A549 (cell line): ENCODE results near the gene ALKBH2.

Experiments used
- EHMT2 ChIP-seq: fragments of 200-600 bp; sonication (generic); IDR thresholded peaks from 2 replicates; pipeline ENCODE4 v1.6.1; 2016; ENCODE audit warnings: antibody characterized with exemption, low read depth, mild to moderate bottlenecking, moderate library complexity
- EP300 ChIP-seq, 2 experiments: fragments of >200 bp; sonication (Bioruptor Twin); formaldehyde crosslinking; IDR thresholded peaks; 2 replicates in 1 of 2; 3 replicates in 1 of 2; pipeline ENCODE4 v1.6.1; 2016 to 2017
- ESRRA ChIP-seq: fragments of 150-350 bp; IDR thresholded peaks from 2 replicates; pipeline ENCODE4 v1.6.1; 2014; ENCODE audit warnings: mild to moderate bottlenecking, low read length, borderline replicate concordance
- HDAC2 ChIP-seq: fragments of 200-600 bp; sonication (generic); IDR thresholded peaks from 2 replicates; pipeline ENCODE4 v1.6.1; 2016
- JUNB ChIP-seq: fragments of >200 bp; sonication (Bioruptor Twin); formaldehyde crosslinking; IDR thresholded peaks from 2 replicates; pipeline ENCODE4 v1.6.1; 2016
- MAFK ChIP-seq: fragments of 450-650 bp; IDR thresholded peaks from 2 replicates; pipeline ENCODE4 v1.6.1; 2014; ENCODE audit not compliant: partially characterized antibody
- POLR2A ChIP-seq: IDR thresholded peaks from 2 replicates; pipeline ENCODE4 v1.6.1; 2012; ENCODE audit warnings: mild to moderate bottlenecking, low read length
- RAD21 ChIP-seq, 2 experiments: fragments of >200 bp in 1 of 2; sonication (Bioruptor Twin) in 1 of 2; formaldehyde crosslinking in 1 of 2; IDR thresholded peaks in 1 of 2; conservative IDR thresholded peaks in 1 of 2; 2 replicates in 1 of 2; 3 replicates in 1 of 2; pipeline ENCODE4 v1.6.1; 2012 to 2018; ENCODE audit warnings: inconsistent platforms in 1 of 2
- RFX5 ChIP-seq: fragments of 450-650 bp; IDR thresholded peaks from 2 replicates; pipeline ENCODE4 v1.7.1; 2014; ENCODE audit warnings: antibody characterized with exemption, mild to moderate bottlenecking, moderate library complexity
- RNF2 ChIP-seq: fragments of 200-600 bp; sonication (generic); IDR thresholded peaks from 2 replicates; pipeline ENCODE4 v1.6.1; 2016; ENCODE audit warnings: low read depth, mild to moderate bottlenecking, antibody characterized with exemption, moderate library complexity, borderline replicate concordance
- ZFP36 ChIP-seq: fragments of 450-650 bp; IDR thresholded peaks from 2 replicates; pipeline ENCODE4 v1.6.1; 2014; ENCODE audit warnings: borderline replicate concordance; ENCODE audit not compliant: partially characterized antibody
- TF ChIP-seq, protein P1 (sequence below): fragments of 150-350 bp; IDR thresholded peaks from 2 replicates; pipeline ENCODE4 v1.6.1; 2014; ENCODE audit warnings: low read depth, mild to moderate bottlenecking, low read length
- TF ChIP-seq, protein P2 (sequence below): fragments of >200 bp; sonication (Bioruptor Twin); formaldehyde crosslinking; IDR thresholded peaks from 3 replicates; pipeline ENCODE4 v1.5.1; 2016
- TF ChIP-seq, protein P3 (sequence below): IDR thresholded peaks from 2 replicates; pipeline ENCODE4 v1.6.1; 2012

DNA sequence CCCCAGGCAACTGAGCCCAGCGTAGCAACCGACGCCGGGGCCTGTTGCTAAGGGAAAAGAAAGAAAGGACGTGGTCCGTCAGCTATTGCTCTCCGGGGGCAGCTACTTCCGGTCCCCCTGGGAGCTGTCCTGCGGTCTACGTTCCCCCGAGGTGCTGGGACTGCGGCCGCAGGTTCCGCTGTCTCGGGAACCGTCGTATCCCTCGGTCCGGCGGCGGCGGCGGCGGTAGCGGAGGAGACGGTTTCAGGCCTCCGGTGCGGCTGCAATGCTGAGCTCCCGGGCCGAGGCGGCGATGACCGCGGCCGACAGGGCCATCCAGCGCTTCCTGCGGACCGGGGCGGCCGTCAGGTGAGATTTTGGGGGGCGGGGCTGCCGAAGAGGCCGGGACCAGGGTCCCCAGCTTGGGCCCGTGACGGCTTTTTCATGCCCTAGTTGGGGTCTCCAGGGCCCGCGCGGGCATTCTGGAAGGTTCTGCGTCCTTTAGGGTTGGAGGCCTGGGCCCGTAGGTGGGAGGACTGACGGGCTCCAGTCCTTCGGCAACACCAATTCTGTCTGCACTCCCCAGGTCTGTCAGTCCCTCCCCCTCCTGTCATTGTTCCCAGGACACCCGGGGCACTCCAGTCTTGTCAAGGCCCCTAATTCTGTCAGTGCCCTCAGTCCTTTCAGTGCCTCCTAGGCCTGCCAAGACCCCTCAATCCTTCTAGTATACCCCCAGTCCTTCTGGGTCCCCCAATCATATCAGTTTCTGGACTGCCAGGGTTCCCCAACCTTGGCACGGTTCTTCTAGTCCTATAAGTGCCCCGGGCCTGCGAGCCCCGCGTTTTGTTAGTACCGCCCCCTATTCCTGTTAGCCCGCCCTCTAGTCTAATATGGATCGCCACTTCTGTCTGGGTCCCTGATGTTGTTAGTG lies 40.6 kb downstream of the ALKBH2 start, which contains the start of gene USP30:
- TF ChIP-seq, protein P1, sequence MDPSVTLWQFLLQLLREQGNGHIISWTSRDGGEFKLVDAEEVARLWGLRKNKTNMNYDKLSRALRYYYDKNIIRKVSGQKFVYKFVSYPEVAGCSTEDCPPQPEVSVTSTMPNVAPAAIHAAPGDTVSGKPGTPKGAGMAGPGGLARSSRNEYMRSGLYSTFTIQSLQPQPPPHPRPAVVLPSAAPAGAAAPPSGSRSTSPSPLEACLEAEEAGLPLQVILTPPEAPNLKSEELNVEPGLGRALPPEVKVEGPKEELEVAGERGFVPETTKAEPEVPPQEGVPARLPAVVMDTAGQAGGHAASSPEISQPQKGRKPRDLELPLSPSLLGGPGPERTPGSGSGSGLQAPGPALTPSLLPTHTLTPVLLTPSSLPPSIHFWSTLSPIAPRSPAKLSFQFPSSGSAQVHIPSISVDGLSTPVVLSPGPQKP, result 0 out of 2 replicates have a peak, but pooled peaks have one; percentile 16
- TF ChIP-seq ESRRA (peak; percentile 43; the same call in 1 of the 2 replicates), MAFK (no peak), ZFP36 (no peak), JUNB (no peak), EP300 (IDR thresholded peaks at IDR 0.05) (no peak), POLR2A (no peak; the same call in 1 of the 2 replicates), HDAC2 (peak; percentile 33; the same call in 1 of the 2 replicates), RFX5 (peak; percentile 77), EHMT2 (no peak), RAD21 (conservative IDR thresholded peaks at IDR 0.05 in 1 of 2, IDR thresholded peaks at IDR 0.05 in 1 of 2) (0 out of 5 replicates have a peak, but pooled peaks have one; percentile 10 to 16), RNF2 (no peak)
- TF ChIP-seq, protein P2, sequence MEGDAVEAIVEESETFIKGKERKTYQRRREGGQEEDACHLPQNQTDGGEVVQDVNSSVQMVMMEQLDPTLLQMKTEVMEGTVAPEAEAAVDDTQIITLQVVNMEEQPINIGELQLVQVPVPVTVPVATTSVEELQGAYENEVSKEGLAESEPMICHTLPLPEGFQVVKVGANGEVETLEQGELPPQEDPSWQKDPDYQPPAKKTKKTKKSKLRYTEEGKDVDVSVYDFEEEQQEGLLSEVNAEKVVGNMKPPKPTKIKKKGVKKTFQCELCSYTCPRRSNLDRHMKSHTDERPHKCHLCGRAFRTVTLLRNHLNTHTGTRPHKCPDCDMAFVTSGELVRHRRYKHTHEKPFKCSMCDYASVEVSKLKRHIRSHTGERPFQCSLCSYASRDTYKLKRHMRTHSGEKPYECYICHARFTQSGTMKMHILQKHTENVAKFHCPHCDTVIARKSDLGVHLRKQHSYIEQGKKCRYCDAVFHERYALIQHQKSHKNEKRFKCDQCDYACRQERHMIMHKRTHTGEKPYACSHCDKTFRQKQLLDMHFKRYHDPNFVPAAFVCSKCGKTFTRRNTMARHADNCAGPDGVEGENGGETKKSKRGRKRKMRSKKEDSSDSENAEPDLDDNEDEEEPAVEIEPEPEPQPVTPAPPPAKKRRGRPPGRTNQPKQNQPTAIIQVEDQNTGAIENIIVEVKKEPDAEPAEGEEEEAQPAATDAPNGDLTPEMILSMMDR, result no peak
- TF ChIP-seq, protein P3, sequence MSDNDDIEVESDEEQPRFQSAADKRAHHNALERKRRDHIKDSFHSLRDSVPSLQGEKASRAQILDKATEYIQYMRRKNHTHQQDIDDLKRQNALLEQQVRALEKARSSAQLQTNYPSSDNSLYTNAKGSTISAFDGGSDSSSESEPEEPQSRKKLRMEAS, result peak; percentile 87
